Endothelial cell of umbilical vein (primary cell): ENCODE results near the gene SLC11A1. TPM values are rescaled to one million over a fixed set of nuclear protein-coding genes. Genes with fewer than 3 reads are reported as not detected.

Source experiments
- BruUV-seq: library from RNA; stranded (reverse); fragments of 400-500 nt; replicated peaks from 2 replicates; lab custom pipeline; 2021; lab: Mats Ljungman, UMichigan
- CTCF ChIA-PET: fragments of 300-600, 350-600 bp; sonication (Branson Sonifier 250); formaldehyde crosslinking; loops from one replicate; lab custom pipeline; 2021; ENCODE audit warnings: antibody characterized with exemption, inconsistent platforms; lab: Charles Lee
- POLR2A ChIA-PET: fragments of 300-600, 350-600 bp; sonication (Branson Sonifier 250); formaldehyde crosslinking; loops from one replicate; lab custom pipeline; 2021; ENCODE audit warnings: antibody characterized with exemption, inconsistent platforms; lab: Charles Lee
- DNase-seq: peaks from one replicate; pipeline ENCODE4 v3.0.0-alpha.2; 2011; ENCODE audit warnings: low read depth, low spot score
- FAIRE-seq: peaks from 2 replicates; lab custom pipeline; 2011; peaks lifted over from hg19 to GRCh38; lab: Jason Lieb, UNC
- H2AFZ ChIP-seq: 2 replicates; pipeline ENCODE4 v1.6.0; 2012; ENCODE audit warnings: low read depth, low read length, control low read depth, inconsistent platforms
- H3K27ac ChIP-seq: 2 replicates; pipeline ENCODE4 v1.5.1; 2011; ENCODE audit warnings: low read depth, mild to moderate bottlenecking, control low read depth, low read length, moderate library complexity; ENCODE audit not compliant: insufficient read depth
- H3K27me3 ChIP-seq, 2 experiments: 2 replicates each; pipeline versions ENCODE4 v1.6.0 to v1.6.1; 2011; ENCODE audit warnings: low read length in 2 of 2, mixed read lengths in 1 of 2; ENCODE audit not compliant: control insufficient read depth in 2 of 2, insufficient read depth in 2 of 2
- H3K36me3 ChIP-seq, 2 experiments: 2 replicates in 1 of 2; 3 replicates in 1 of 2; pipeline ENCODE4 v1.5.1; 2011; ENCODE audit warnings: low read length in 2 of 2, mild to moderate bottlenecking in 1 of 2, moderate library complexity in 1 of 2; ENCODE audit not compliant: control insufficient read depth in 2 of 2, insufficient read depth in 2 of 2; ENCODE audit errors: extremely low read depth in 1 of 2
- H3K4me1 ChIP-seq: 3 replicates; pipeline ENCODE4 v1.5.1; 2011; ENCODE audit warnings: mild to moderate bottlenecking, low read length; ENCODE audit not compliant: control insufficient read depth, insufficient read depth; ENCODE audit errors: extremely low read depth
- H3K4me2 ChIP-seq: 2 replicates; pipeline ENCODE4 v1.6.1; 2011; ENCODE audit warnings: low read length, control low read depth, mixed read lengths; ENCODE audit not compliant: insufficient read depth
- H3K4me3 ChIP-seq, 3 experiments: fragments of 200-600 bp in 1 of 3; sonication (generic), shearing (Covaris generic) in 1 of 3; replicated peaks in 1 of 3; 2 replicates each; pipeline ENCODE4 v1.5.1; 2011 to 2016; ENCODE audit warnings: control low read depth in 3 of 3, low read length in 3 of 3, mild to moderate bottlenecking in 2 of 3, inconsistent platforms in 1 of 3, low read depth in 1 of 3, moderate library complexity in 1 of 3; ENCODE audit not compliant: insufficient read depth in 1 of 3
- H3K79me2 ChIP-seq: 2 replicates; pipeline ENCODE4 v1.6.0; 2012; ENCODE audit warnings: low read length, inconsistent platforms; ENCODE audit not compliant: control insufficient read depth, insufficient read depth
- H3K9ac ChIP-seq: replicated peaks from 2 replicates; pipeline ENCODE3; 2011; ENCODE audit warnings: low read length, control low read depth; ENCODE audit not compliant: insufficient read depth; ENCODE audit errors: extremely low read depth
- H3K9me1 ChIP-seq: replicated peaks from 3 replicates; pipeline ENCODE4 v1.6.0; 2011; ENCODE audit warnings: mild to moderate bottlenecking, low read length; ENCODE audit not compliant: control insufficient read depth, insufficient read depth; ENCODE audit errors: extremely low read depth
- H3K9me3 ChIP-seq: replicated peaks from 2 replicates; pipeline ENCODE4 v1.5.1; 2012; ENCODE audit warnings: low read length, inconsistent platforms; ENCODE audit not compliant: control insufficient read depth, insufficient read depth
- H4K20me1 ChIP-seq: replicated peaks from 2 replicates; pipeline ENCODE3; 2011; ENCODE audit warnings: mild to moderate bottlenecking, low read length; ENCODE audit not compliant: control insufficient read depth, insufficient read depth; ENCODE audit errors: extremely low read depth
- CTCF ChIP-seq, 2 donors: IDR thresholded peaks; 1 replicate in 1 of 2; 2 replicates in 1 of 2; pipeline ENCODE4 v1.5.1; 2011; ENCODE audit warnings: low read length in 2 of 2, mild to moderate bottlenecking in 2 of 2, moderate library complexity in 2 of 2, control low read depth in 1 of 2, inconsistent platforms in 1 of 2, low read depth in 1 of 2; ENCODE audit not compliant: insufficient read depth in 1 of 2; ENCODE audit errors: extremely low read depth in 1 of 2
- EZH2 ChIP-seq: IDR thresholded peaks from 2 replicates; pipeline ENCODE4 v1.6.1; 2012; ENCODE audit warnings: borderline replicate concordance, low read depth, mild to moderate bottlenecking, moderate library complexity, low read length, inconsistent platforms; ENCODE audit not compliant: severe bottlenecking
- FOS ChIP-seq: IDR thresholded peaks from 2 replicates; pipeline ENCODE4 v1.6.1; 2011; ENCODE audit warnings: mild to moderate bottlenecking, low read length, moderate library complexity, borderline replicate concordance; ENCODE audit not compliant: insufficient read depth
- GATA2 ChIP-seq: IDR thresholded peaks from 2 replicates; pipeline ENCODE4 v1.7.0; 2011; ENCODE audit warnings: low read depth, mild to moderate bottlenecking, moderate library complexity, mixed read lengths, low read length; ENCODE audit not compliant: insufficient read length, insufficient read depth
- JUN ChIP-seq: IDR thresholded peaks from 2 replicates; pipeline ENCODE4 v1.6.1; 2011; ENCODE audit warnings: borderline replicate concordance, low read depth; ENCODE audit not compliant: insufficient read length, insufficient read depth
- MAX ChIP-seq: IDR thresholded peaks from 2 replicates; pipeline ENCODE4 v1.6.1; 2011; ENCODE audit not compliant: insufficient read depth, insufficient read length
- MYC ChIP-seq: IDR thresholded peaks from one replicate; pipeline ENCODE4 v1.6.1; 2011; ENCODE audit warnings: mild to moderate bottlenecking, low read depth, low read length
- POLR2A ChIP-seq: IDR thresholded peaks from 2 replicates; pipeline ENCODE4 v1.6.1; 2012; ENCODE audit warnings: low read depth, mild to moderate bottlenecking, control low read depth, low read length
- POLR2AphosphoS5 ChIP-seq: IDR thresholded peaks from 2 replicates; pipeline ENCODE4 v1.6.1; 2012; ENCODE audit warnings: low read depth, mild to moderate bottlenecking, control low read depth, low read length, moderate library complexity; ENCODE audit not compliant: insufficient read depth
- dilution Hi-C: fragments of 300-500 bp; cut with MboI; formaldehyde crosslinking; loops from one replicate; pipeline ENCODE4 v1.15.0; 2019; ENCODE audit warnings: low sequenced_read_pairs; ENCODE audit not compliant: extremely low pct_ligation_motif_present
- intact Hi-C: fragments of 100-400 bp; cut with micrococcal nuclease; formaldehyde crosslinking; loops from one replicate; pipeline ENCODE4 v1.10.0; 2022
- polyA plus RNA-seq, 4 experiments: library from polyadenylated mRNA; depleted of rRNA in 3 of 4; stranded (reverse) in 3 of 4; unstranded in 1 of 4; fragments of >200 nt; gene quantifications; 2 replicates each; pipeline versions ENCODE4 v1.2.1 to v1.2.3, GENCODE V29; 2011 to 2012; ENCODE audit warnings: missing spikeins in 1 of 4
- total RNA-seq: library from RNA; stranded (reverse); gene quantifications from 2 replicates; pipeline ENCODE4 v1.2.3, GENCODE V29; 2021

SLC11A1 gene
- total and polyA plus RNA-seq, 2 donors (not counting 3 experiments of a cell fraction or from before 2014, with no cell fraction given): 0.03 TPM; not detected in 1

DNA sequence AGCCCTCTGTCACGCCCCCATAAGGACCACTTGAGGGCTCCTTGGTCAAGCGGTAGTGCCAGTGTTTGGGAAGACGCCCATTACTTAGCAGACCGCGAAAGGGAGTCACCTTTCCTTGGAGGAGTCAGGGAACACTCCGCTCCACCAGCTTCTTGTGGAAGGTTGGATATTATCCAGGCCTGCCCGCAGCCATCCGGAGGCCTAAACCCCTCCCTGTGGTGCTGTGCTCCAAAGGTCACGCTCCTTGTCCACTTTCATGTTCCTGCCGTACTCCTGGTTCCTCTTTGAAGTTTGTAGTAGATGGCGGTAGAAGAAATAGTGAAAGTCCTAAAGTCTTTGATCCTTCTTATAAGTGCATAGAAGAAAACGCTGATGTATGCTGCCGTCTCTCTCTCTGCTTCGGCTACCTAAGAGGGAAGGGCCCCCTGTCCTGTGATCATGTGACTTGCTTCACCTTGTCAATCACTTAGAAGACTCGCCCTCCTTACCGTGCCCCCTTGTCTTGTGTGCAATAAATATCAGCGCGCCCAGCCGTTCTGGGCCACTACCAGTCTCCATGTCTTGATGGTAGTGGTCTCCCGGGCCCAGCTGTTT lies 27.1 kb upstream of the SLC11A1 start:
- CTCF ChIA-PET: interaction anchor here (1.6 to 6.2 kb wide), 5 partner anchors 39 to 83 kb away, joined by 4 to 178 read pairs (median 25); partner anchors contain the start of genes AAMP and PNKD
- no peaks in the 10 kb centered on the region for H4K20me1 ChIP-seq
- no peaks in the 10 kb centered on the region for H3K4me1 ChIP-seq
- FAIRE-seq: no peak
- dilution Hi-C loops (no loop called here), intact Hi-C loops (no loop called here)
- POLR2A ChIA-PET: no interaction called here
- H3K36me3 ChIP-seq: no peaks in the 10 kb centered on the region
- H3K9ac ChIP-seq: no peak overlapping the region
- no peak overlapping the region for H3K4me3 ChIP-seq
- no peak overlapping the region for H3K4me2 ChIP-seq
- DNase-seq: no peak
- H3K9me1 ChIP-seq: no peaks in the 10 kb centered on the region
- H3K9me3 ChIP-seq: no peaks in the 10 kb centered on the region
- no TSS peak for BruUV-seq
- H3K27ac ChIP-seq: no peak overlapping the region
- TF ChIP-seq JUN: no peak
- no peak for TF ChIP-seq EZH2
- TF ChIP-seq MYC: no peak
- no peak for TF ChIP-seq MAX
- TF ChIP-seq POLR2AphosphoS5: no peak
- no peak for TF ChIP-seq CTCF (IDR thresholded peaks at IDR 0.05; ENCODE audit: extremely low read depth in 1 of 2, insufficient read depth in 1 of 2, low read depth in 1 of 2, low read length in 2 of 2)
- TF ChIP-seq GATA2: no peak
- TF ChIP-seq FOS: no peak
- no peak for TF ChIP-seq POLR2A
- H3K27me3 ChIP-seq: no peaks in the 10 kb centered on the region
- H3K79me2 ChIP-seq: no peaks in the 10 kb centered on the region
- no peak overlapping the region for H2AFZ ChIP-seq
